HEK293 (cell line): ENCODE measurements around the gene GRM4.

Experiments
- GLIS2 ChIP-seq: fragments of 450-650 bp; formaldehyde crosslinking; IDR thresholded peaks from 2 replicates; pipeline ENCODE4 v1.5.1; 2016; ENCODE audit warnings: missing biosample characterization, missing genetic modification characterization
- SP2 ChIP-seq: fragments of 450-650 bp; formaldehyde crosslinking; IDR thresholded peaks from 2 replicates; pipeline ENCODE4 v1.5.1; 2016; ENCODE audit warnings: missing biosample characterization, missing genetic modification characterization
- ZBTB20 ChIP-seq: fragments of 450-650 bp; formaldehyde crosslinking; IDR thresholded peaks from 2 replicates; pipeline ENCODE4 v1.5.1; 2016; ENCODE audit warnings: missing biosample characterization, missing genetic modification characterization
- ZBTB7A ChIP-seq: fragments of 450-650 bp; formaldehyde crosslinking; IDR thresholded peaks from 2 replicates; pipeline ENCODE4 v1.5.1; 2016; ENCODE audit warnings: low read depth, missing biosample characterization, missing genetic modification characterization
- ZFP3 ChIP-seq: fragments of 450-650 bp; formaldehyde crosslinking; IDR thresholded peaks from 2 replicates; pipeline ENCODE4 v1.5.1; 2016; ENCODE audit warnings: low read depth, missing biosample characterization, missing genetic modification characterization
- ZNF10 ChIP-seq: fragments of 450-650 bp; formaldehyde crosslinking; IDR thresholded peaks from 2 replicates; pipeline ENCODE4 v1.5.1; 2017; ENCODE audit warnings: missing biosample characterization, missing genetic modification characterization
- ZNF140 ChIP-seq: fragments of 450-650 bp; formaldehyde crosslinking; IDR thresholded peaks from 2 replicates; pipeline ENCODE4 v1.5.1; 2016; ENCODE audit warnings: missing biosample characterization, missing genetic modification characterization
- ZNF16 ChIP-seq: fragments of 450-650 bp; formaldehyde crosslinking; IDR thresholded peaks from 2 replicates; pipeline ENCODE4 v1.5.1; 2016; ENCODE audit warnings: low read depth, missing biosample characterization, missing genetic modification characterization
- ZNF19 ChIP-seq: fragments of 450-650 bp; formaldehyde crosslinking; IDR thresholded peaks from 2 replicates; pipeline ENCODE4; 2016; ENCODE audit warnings: missing biosample characterization, missing genetic modification characterization, low read depth
- ZNF558 ChIP-seq: fragments of 450-650 bp; formaldehyde crosslinking; IDR thresholded peaks from 2 replicates; pipeline ENCODE4 v1.5.1; 2016; ENCODE audit warnings: missing biosample characterization, missing genetic modification characterization
- ZNF560 ChIP-seq: fragments of 450-650 bp; formaldehyde crosslinking; IDR thresholded peaks from 2 replicates; pipeline ENCODE4 v1.5.1; 2017; ENCODE audit warnings: missing biosample characterization, missing genetic modification characterization, borderline replicate concordance
- ZNF571 ChIP-seq: fragments of 450-650 bp; formaldehyde crosslinking; IDR thresholded peaks from 2 replicates; pipeline ENCODE4 v1.5.0; 2017; ENCODE audit warnings: missing biosample characterization, missing genetic modification characterization
- TF ChIP-seq, protein P1 (sequence below): fragments of 450-650 bp; formaldehyde crosslinking; IDR thresholded peaks from 2 replicates; pipeline ENCODE4 v1.5.1; 2016; ENCODE audit warnings: missing biosample characterization, missing genetic modification characterization

DNA sequence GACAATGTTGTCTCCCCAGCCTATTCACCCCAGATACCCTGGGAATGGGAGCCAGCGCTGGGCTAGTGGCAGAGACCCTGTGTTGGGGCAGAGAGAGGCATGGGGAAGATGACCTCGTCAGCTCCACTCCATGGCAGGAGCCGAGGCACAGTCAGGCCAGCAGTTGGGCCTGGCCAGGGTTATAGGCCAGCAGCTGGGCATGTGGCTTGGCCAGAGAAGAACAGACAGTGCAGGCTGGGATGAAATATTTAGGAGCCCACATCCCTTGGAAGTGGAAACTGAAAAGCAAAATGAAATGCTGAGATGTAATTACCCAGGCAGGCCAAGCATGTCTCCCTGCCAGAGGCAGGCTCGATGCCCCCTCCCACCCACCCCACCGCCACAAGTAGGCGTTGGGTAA is 70.0 kb downstream of the GRM4 start:
- TF ChIP-seq ZNF10 (tag by site-specific recombination) (no peak), ZNF16 (no peak), ZNF140 (tag by site-specific recombination) (no peak), ZNF19 (tag by site-specific recombination) (no peak), ZNF560 (tag by site-specific recombination) (no peak), ZNF571 (tag by site-specific recombination) (no peak), ZFP3 (tag by site-specific recombination) (no peak), ZBTB7A (tag by site-specific recombination) (no peak), GLIS2 (tag by site-specific recombination) (no peak), ZNF558 (tag by site-specific recombination) (no peak), SP2 (tag by site-specific recombination) (no peak), ZBTB20 (tag by site-specific recombination) (no peak)
- TF ChIP-seq, protein P1, sequence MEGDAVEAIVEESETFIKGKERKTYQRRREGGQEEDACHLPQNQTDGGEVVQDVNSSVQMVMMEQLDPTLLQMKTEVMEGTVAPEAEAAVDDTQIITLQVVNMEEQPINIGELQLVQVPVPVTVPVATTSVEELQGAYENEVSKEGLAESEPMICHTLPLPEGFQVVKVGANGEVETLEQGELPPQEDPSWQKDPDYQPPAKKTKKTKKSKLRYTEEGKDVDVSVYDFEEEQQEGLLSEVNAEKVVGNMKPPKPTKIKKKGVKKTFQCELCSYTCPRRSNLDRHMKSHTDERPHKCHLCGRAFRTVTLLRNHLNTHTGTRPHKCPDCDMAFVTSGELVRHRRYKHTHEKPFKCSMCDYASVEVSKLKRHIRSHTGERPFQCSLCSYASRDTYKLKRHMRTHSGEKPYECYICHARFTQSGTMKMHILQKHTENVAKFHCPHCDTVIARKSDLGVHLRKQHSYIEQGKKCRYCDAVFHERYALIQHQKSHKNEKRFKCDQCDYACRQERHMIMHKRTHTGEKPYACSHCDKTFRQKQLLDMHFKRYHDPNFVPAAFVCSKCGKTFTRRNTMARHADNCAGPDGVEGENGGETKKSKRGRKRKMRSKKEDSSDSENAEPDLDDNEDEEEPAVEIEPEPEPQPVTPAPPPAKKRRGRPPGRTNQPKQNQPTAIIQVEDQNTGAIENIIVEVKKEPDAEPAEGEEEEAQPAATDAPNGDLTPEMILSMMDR (tag by site-specific recombination) = no peak
